Fibroblast of skin of back (primary cell): Measurements from ENCODE around the gene SLC25A44.
A peak's percentile ranks its signal among the peaks of the same experiment; 100 is the strongest.
"Not testable (repeated sequence)": the region's sequence is repeated elsewhere in the genome, so short reads cannot be mapped to it uniquely, and the experiment has no call there.

Source experiments
- DNase-seq: peaks from one replicate; pipeline ENCODE4 v3.0.0-alpha.2; 2013

The SLC25A44 gene

DNA sequence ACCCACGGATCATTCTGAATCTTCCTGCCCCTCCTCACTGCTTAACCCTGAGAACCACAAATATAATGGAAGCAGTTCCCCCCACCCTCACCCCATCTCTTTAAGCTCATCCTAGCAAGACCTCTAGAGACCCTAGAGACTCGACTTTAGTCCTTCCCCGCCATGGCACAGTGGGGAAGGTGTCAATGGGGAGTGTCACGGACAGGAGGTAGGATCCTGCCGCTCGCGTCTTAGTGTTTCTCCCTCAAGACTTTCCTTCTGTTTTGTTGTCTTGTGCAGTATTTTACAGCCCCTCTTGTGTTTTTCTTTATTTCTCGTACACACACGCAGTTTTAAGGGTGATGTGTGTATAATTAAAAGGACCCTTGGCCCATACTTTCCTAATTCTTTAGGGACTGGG, 18.2 kb downstream of the SLC25A44 start:
- no peak for DNase-seq

DNA sequence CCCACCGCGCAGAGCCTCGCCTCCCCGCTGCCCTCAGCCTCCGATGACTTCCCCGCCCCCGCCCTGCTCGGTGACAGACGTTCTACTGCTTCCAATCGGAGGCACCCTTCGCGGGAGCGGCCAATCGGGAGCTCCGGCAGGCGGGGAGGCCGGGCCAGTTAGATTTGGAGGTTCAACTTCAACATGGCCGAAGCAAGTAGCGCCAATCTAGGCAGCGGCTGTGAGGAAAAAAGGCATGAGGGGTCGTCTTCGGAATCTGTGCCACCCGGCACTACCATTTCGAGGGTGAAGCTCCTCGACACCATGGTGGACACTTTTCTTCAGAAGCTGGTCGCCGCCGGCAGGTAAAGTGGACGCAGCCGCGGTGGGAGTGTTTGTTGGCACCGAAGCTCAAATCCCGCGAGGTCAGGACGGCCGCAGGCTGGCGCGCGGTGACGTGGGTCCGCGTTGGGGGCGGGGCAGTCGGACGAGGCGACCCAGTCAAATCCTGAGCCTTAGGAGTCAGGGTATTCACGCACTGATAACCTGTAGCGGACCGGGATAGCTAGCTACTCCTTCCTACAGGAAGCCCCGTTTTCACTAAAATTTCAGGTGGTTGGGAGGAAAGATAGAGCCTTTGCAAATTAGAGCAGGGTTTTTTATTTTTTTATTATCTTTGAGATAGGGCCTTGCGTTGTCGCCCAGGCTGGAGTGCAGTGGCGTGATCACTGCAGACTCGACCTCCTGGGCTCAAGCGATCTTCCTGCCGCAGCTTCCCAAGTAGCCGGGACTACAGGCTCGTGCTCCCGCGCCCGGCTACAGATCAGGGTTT, 19.1 kb downstream of the SLC25A44 start, which contains the start of gene PMF1:
TSS of gene PMF1 (plus strand) at position 175 of the 811 bp plus-strand sequence. CDS start at position 184, 9 bp downstream.
- peak; percentile 97 for DNase-seq

DNA sequence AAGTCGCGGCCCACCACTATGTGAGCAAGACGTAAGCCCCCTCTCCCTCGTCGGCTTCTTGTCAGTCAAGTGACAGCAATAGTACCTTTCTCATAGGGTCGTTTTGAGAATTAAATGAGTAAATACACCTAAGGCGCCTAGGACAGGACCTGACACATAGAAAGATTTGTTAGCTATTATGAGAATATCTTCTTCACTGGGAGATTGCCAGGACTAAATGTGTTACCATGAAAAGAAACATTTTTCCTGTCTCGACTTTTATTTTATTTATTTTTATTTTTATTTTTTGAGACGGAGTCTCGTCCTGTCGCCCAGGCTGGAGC, 19.7 kb downstream of the SLC25A44 start:
- DNase-seq, result no peak

DNA sequence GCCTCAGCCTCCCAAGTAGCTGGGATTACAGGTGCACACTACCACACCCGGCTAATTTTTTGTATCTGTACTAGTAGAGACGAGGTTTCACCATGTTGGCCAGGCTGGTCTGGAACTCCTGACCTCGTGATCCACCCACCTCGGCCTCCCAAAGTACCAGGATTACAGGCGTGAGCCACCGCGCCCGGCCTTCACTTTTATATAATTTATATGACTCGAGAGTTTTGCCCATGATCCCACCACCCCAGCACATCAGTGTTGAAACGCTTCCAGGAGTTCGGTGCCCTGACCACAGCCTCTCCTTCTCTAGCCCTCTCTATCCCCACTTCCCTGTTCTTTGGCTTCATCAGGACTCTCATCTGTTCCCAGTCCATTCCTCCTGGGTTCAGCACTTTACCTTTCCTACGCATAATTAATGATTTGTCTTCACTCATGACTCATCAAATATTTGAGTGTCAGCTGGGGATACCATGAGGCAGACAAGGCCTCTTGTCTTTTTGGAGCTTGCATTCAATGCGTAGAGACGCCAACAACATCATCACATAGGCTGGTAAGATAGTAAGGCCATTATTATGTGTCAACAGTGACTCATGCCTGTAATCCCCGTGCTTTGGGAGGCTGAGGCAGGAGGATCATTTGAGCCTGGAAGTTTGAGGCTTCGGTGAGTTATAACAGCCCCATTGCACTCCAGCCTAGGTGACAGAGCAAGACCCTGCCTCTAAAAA, 20.3 kb downstream of the SLC25A44 start:
- DNase-seq, result peak; percentile 59

DNA sequence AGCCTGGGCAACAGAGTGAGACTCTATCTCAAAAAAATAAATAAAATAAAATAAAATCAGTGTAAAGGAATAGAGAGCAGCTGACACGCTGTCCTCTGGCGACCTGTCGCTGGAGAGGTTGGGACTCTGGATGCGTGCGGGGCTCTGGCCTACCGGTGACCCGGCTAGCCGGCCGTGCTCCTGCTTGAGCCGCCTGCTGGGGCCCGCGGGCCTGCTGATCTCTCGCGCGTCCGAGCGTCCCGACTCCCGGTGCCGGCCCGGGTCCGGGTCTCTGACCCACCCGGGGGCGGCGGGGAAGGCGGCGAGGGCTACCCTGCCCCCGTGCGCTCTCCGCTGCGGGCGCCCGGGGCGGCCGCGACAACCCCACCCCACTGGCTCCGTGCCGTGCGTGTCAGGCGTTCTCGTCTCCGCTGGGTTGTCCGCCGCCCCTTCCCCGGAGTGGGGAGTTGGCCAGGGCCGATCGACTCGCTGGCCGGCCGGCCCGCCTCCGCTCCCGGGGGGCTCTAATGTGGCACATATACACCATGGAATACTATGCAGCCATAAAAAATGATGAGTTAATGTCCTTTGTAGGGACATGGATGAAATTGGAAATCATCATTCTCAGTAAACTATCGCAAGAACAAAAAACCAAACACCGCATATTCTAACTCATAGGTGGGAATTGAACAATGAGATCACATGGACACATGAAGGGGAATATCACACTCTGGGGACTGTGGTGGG, 22.6 kb downstream of the SLC25A44 start:
- DNase-seq, result not testable (repeated sequence)

DNA sequence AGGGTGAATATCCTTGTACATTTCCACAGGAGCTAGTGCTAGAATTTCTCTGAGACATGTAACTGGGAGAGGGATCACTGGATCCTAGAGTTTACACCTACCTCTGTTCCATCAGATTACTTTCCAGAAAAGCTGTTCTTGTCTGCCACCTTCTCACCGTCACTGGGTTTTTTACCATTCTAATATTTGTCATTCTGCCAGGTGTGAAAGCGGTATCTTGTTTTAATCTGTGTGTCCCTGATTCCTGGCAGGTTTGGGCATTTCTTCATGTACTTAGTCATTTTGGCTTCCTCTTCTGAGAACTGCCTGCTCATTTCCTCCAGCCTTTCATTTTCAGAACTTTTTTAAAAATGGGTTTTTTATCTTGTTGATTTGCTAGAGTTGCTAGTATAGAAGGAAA, 24.0 kb downstream of the SLC25A44 start:
- no peak for DNase-seq

DNA sequence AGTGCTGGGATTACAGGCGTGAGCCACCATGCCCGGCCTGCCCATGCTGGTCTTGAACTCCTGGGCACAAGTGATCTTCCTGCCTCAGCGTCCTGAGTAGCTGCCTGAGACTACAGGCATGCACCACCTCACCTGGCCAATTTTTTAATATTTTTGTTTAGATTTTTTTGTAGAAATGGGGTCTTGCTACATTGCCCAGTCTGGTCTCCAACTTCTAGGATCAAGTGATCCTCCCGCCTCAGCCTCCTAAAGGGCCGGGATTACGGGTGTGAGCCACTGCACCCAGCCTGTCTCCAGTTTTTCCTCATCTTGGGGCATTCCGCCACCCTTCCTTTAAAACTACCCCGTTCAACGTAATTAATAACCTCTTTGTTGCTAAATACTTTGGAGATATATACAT, 26.3 kb downstream of the SLC25A44 start:
- DNase-seq, result no peak

DNA sequence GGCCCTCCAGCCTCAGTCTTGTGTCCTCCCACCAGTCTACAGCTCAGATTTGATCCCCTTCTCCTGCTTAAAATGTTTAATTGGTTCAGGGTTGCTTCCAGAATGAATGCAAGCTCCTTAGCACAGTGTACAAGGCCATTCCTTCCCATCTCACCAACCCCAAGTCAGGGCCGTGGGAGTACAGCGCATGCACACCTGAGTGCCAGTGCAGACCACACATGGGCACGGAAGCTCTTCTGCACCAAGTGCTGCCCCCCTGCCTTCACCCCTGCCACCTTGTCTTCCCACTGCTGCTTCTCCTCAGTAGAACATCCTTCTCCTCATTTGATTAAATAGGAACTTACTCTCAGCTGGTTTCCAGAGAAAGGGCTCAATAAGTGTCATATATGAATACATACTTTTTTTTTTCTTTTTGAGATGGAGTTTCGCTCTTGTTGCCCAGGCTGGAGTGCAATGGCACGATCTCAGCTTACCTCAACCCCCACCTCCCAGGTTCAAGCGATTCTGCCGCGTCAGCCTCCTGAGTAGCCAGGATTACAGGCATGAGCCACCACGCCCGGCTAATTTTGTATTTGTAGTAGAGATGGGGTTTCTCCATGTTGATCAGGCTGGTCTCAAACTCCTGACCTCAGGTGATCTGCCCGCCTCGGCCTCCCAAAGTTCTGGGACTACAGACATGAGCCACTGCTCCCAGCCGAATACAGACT, 28.2 kb downstream of the SLC25A44 start:
- no peak for DNase-seq

DNA sequence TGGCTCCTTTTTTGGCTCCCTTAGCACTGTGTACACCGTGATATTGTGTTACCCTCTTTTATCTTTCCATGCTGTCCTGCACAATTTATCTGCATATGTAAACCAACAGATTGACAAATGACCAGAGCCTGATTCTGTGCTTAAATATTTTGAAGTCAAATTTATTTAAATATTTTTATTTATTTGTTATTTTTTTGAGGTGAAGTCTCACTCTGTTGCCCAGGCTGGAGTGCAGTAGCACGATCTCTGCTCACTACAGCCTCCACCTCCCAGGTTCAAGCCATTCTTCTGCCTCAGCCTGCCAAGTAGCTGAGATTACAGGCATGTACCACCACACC, 31.7 kb downstream of the SLC25A44 start:
- no peak for DNase-seq

DNA sequence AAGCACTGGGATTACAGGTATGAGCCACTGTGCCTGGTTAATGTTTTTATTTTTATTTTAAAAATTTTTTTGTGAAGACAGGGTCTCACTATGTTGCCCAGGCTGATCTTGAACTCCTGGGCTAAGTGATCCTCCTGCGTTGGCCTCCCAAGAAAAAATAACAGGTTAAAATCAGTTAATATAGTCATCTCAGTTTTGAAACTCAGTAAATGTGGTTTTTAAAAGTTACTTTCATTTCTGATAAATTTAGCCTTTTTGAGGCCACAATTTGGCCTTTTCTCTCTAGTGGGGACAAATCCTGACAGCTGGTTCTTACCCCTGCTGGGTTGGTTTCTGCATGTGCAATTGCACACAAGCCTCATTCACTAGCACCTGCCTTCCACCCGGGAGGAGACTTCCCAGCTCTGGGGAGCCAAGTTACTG, 32.2 kb downstream of the SLC25A44 start:
- no peak for DNase-seq

DNA sequence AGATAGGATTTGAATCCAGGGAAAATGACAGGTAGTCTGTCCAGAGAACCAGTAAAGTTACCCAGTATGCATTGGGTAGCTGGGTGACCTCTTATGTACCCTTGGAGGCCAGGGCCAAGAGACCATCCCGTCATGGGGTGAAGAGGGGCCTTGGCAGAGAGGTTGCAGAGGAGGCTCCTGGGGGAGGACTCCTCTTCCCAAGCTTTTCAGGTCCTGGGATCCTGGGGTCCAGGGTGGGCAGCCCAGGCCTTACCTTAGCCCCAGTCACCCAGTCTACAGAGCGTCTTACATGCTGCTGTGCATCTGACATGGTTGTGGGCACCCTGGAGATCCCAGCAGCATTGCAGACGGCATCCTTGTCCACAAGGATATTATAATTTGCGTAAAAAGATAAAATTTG, 32.9 kb downstream of the SLC25A44 start:
- DNase-seq, result no peak

DNA sequence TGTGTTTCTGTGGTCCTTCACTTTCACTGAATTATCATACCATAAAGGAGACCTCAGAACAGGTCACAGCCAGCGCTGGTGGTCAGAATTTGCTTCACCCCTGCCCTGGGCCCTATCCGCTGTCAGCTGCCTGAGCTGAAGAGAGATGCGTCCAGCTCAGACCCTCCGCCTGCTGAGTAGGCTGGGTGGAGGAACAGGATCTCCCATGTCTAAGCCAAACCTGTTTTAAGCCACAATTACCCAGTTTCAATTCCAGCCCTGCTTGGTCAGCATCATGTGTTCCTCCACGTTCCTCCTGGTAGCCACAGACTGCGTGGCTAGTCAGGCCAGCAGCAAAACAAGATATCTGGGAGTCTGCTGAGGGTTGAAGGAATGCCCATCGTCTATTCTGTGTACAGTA, 34.6 kb downstream of the SLC25A44 start:
- DNase-seq, result no peak

DNA sequence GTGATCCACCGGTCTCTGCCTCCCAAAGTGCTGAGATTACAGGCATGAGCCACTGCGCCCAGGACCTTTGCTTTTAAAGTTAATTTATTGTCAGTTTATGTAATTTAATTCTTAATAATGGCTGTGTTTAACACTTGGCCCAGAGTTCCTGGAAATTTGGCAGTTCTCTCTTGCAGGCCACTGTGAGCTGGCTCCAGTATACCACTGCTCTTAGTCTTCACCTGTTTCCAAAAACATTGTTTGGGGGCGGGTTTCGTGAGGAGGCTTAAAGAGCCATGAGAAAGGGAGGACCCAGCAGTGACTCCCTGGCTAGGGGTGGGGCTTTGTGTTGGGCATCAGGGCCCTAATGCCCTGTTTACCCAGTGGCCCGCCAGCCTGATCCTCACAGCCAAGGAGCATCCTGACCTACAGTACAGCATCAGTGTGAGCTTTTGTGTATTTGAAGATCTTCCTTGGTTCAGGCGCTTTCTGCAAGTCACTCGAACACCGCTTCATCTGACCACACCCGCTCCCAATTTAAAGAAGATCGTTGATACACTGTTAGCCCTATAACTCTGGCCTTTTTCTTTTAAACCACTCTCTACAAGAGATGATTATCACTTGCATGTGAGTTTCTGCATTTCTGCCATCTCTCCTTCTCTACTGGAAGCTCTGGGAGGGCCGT, 36.0 kb downstream of the SLC25A44 start:
- DNase-seq, result no peak

DNA sequence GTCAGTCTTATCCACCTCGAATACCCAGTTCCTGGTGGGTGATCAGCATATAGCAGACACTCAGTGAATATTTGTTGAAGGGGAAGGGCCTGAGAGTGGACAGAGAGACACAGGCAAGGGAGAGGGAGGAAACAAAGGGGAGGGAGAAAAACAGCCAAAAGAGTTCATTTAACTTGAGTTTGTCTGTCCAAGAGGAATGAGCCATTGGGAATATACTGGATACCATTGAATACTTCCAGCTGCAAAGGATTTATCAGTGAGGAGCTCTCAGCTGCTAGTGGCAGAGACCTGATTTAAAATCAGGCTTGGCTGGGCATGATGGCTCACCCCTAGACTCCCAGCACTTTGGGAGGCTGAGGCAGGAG, 36.6 kb downstream of the SLC25A44 start:
- DNase-seq, result no peak

DNA sequence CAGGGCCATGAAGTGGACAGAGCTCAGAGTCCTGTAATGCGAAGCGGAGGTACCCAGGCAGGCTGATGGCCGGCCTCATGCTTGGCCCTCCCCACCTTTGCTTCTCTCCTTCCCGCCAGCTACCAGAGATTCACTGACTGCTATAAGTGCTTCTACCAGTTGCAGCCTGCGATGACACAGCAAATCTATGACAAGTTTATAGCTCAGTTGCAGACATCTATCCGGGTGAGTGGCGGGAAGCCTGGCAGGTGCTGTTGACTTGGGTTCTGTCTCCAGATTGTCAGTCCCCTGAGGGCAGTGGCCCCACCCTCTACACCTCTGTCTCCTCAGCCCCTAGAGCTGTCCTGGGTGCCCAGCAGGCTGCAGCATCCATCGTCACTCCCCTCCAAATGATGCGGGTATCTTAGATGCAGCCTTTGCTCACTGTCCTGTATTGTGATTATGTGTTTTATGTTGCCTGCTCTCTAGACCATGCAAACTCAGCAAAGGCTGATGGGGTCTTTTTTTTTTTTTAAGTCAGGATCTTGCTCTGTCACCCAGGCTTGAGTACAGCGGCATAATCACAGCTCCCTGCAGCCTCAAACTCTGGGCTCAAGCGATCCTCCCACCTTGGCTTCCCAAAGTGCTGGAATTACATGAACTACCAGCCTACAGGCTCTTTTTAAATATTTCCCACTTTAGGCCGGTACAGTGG, 38.4 kb downstream of the SLC25A44 start:
- DNase-seq, result no peak

DNA sequence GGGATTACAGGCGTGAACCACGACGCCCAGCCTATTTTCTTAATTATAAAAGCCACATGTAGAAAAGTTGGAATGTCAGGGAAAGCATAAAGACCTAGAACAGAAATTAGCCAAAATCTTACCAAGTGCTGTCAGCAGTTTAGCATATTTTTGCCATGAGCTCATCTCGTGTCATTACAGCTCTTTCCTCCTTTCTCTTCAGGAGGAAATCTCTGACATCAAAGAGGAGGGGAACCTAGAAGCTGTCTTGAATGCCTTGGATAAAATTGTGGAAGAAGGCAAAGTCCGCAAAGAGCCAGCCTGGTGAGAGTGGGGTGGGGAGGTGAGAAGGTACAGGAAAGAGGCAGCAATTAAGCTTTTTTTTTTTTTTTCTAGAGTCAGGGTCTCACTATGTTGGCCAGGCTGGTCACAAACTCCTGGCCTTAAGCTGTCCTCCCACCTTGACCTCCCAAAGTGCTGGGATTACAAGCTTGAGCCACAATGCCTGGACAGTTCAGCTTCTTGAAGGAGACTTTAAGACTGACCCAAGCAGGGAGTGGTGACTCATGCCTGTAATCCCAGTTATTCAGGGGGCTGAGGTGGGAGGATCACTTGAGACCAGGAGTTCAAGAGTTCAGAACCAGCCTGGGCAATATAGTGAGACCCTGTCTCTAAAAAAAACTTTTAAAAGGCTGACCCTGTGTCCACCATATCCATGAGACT, 39.7 kb downstream of the SLC25A44 start:
- DNase-seq, result peak; percentile 88

DNA sequence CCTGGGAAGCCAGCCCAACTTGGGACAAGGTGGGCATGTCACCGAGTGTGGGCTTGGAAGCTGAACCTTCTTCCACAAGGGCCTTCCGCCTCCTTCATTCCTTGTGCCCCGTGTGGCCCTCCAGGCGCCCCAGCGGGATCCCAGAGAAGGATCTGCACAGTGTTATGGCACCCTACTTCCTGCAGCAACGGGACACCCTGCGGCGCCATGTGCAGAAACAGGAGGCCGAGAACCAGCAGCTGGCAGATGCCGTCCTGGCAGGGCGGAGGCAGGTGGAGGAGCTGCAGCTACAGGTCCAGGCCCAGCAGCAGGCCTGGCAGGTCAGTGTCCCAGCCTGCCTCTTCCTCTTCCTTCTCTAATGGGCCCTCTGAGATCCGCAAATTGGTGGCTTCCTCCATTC, 42.3 kb downstream of the SLC25A44 start:
- DNase-seq, result no peak

DNA sequence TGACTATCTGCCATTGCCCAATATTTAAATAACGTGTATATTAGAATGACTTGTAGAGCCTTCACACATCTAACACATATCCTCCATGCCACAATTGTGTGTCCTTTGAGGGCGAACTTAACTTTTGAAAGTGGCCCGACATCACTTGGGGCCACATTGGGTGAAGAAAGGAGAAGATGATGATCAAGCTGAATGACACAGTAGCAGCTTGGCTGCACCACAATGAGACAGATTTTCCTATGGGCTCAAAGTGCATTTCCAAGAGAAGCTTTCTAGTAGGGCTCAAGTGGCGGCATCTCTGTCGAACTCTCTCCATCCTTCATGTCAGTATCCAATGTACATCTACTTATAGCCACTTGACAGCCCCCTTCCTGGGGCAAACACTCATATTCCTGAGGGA, 44.3 kb downstream of the SLC25A44 start:
- DNase-seq, result no peak

DNA sequence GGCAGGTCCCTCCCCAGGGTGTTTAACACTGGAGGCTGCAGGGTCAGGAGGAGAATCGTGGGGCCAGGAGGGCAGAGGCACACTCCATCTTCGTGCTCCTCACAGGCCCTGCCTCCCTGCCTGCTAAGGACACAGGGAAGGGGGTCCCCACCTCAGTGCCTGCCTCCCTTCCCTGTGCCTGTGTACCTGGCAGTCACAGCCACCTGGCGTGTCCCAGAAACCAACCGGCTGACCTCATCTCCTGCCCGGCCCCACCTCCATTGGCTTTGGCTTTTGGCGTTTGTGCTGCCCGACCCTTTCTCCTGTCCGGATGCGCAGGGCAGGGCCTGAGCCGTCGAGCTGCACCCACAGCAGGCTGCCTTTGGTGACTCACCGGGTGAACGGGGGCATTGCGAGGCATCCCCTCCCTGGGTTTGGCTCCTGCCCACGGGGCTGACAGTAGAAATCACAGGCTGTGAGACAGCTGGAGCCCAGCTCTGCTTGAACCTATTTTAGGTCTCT, 47.5 kb downstream of the SLC25A44 start:
- peak; percentile 42 for DNase-seq

DNA sequence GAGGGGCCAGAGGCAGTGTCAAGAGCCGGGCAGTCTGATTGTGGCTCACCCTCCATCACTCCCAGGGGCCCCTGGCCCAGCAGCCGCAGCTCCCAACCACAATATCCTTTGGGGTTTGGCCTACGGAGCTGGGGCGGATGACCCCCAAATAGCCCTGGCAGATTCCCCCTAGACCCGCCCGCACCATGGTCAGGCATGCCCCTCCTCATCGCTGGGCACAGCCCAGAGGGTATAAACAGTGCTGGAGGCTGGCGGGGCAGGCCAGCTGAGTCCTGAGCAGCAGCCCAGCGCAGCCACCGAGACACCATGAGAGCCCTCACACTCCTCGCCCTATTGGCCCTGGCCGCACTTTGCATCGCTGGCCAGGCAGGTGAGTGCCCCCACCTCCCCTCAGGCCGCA, 48.0 kb downstream of the SLC25A44 start, which contains the start of gene BGLAP:
TSS of gene BGLAP (plus strand) at position 259 of the 400 bp plus-strand sequence. CDS start at position 307, 48 bp downstream.
- no peak for DNase-seq

DNA sequence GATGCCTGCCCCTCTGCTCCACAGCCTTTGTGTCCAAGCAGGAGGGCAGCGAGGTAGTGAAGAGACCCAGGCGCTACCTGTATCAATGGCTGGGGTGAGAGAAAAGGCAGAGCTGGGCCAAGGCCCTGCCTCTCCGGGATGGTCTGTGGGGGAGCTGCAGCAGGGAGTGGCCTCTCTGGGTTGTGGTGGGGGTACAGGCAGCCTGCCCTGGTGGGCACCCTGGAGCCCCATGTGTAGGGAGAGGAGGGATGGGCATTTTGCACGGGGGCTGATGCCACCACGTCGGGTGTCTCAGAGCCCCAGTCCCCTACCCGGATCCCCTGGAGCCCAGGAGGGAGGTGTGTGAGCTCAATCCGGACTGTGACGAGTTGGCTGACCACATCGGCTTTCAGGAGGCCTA, 48.8 kb downstream of the SLC25A44 start:
- DNase-seq, result no peak
